Stimulated activated CD8-positive, alpha-beta memory T cell treated with anti-CD3 and anti-CD28 coated beads, Interleukin-7, amount 100 ng/mL, for 1 hour (primary cell): ENCODE data around the gene ZNF775.
"Not testable (repeated sequence)": the region's sequence is repeated elsewhere in the genome, so short reads cannot be mapped to it uniquely, and the experiment has no call there.

ENCODE experiments used
- DNase-seq, 2 donors: peaks; one replicate each; pipeline ENCODE4 v3.0.0-alpha.2; 2020; ENCODE audit warnings: low read depth in 2 of 2

ZNF775 gene

DNA sequence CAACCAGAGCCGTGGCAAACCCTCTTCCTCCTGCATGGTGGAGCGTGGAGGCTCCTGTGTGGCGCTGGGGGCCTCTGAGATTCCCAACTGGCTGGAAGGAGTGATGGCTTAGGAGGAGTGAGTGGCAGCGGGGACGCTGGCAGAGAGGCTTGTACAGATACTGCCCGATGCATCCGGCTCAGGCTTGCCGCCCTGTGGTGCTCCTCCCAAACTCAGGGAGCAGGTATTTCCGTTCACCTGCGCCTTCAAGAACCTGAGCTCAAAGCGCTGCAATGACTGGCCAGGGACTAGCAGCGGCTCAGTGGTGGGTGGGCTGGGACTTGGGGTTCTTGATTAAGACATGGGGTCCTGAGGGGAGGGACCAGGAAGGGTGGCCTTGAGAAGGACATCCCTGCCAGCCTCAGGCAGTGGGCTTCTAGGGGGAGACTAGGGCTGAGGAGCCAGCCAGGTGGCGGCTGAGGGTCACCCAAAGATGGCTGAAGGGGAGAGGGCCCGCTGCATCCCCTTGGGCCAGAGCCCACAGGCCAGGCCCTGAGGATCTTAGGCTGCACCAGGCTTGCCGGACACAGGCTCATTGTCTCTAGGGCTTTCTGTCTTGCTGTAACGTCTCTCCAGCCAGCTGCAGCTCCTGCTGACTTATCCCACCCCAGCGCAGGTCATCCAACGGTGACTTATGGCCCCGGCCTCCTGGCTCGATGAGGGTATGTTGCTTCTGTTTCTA lies 3.2 kb downstream of the ZNF775 start:
- no peak for DNase-seq

GRCh38 chr7:150382844-150383225 lies 3.7 kb downstream of the ZNF775 start:
- DNase-seq, result no peak

GRCh38 chr7:150383710-150384397 lies 4.7 kb downstream of the ZNF775 start:
- no peak for DNase-seq

DNA sequence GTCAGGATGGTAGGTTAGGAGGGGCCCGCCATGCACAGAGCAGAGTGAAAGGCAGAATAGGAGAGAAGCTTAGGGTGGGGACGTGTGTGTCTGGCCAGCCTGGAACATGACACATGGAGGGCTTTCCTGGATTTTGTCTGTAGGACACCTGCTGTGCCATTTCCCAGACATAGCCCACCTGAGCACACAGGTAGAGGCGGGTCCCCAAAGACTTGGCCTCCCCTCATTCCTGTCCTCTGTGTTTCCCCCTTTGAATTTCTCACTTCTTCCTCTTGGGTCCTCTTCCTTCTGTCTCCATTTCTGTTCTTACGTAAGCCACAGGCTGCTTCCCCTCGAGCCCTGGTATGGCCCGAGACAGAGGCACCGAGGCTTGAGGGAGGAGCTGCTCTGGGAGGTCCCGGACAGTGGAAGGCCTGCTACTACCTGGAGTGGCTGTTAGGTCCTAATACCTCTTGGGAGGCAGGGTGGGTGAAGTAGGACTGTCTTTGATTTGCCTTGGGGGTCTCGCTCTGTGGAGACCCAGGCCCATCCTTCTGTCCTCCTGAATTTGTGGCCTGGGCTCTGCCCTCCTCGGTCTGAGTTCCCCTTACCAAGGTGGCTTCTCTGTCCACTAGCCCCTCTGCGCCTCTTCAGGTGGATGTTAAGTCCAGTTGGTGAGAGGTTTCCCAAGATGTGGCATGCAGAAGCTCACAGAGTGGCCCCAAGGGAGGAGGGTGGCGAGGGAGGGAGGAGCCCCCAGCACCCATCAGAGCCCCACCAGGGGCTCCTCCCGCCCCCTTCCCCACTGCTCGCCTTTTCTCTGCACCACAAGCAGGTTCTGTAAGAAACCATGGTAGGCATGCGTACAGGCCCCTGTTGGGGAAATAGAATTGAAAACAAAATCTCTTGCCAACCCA lies 5.5 kb downstream of the ZNF775 start:
- DNase-seq, result no peak

DNA sequence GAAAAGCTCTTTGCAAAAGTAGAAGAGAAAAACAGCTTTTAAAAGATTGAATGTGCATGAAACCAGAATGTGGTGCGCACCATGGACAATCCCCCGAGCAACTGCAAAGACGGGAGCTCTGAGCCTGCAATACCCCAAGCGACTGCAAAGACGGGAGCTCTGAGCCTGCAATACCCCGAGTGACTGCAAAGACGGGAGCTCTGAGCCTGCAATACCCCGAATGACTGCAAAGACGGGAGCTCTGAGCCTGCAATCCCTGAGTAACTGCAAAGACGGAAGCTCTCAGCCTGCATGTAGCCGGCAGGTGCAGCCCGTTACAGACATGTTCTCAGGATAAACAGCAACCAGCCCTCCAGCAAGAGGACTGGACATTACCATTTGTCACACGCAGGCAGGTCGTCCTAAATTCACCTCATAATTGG lies 6.2 kb downstream of the ZNF775 start:
- DNase-seq, result no peak

GRCh38 chr7:150385884-150386283 lies 6.8 kb downstream of the ZNF775 start:
- not testable (repeated sequence) for DNase-seq

DNA sequence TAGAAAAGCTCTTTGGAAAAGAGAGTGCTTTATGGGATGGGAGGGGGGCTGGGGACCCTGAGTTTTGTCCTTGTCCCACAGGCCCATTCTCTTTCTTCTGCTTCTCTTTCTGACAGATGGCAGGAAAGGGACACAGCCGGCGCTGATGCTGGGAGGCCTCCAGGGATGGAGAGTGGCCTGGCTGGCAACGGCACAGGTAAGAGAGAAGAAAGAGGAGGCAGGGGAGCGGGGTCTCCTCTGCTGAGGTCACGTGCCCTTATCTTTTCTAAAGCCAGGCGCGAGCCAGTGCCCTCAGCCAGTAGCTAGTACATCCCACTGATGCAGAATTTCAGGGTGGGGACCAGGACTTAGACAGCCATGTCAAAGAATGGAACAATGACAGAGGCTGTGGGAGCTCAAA lies 9.2 kb downstream of the ZNF775 start:
- no peak for DNase-seq

- no peak for DNase-seq
Measured at GRCh38 chr7:150388709-150389531, 9.8 kb downstream of the ZNF775 start.

GRCh38 chr7:150389532-150389816 lies 10.3 kb downstream of the ZNF775 start:
- no peak for DNase-seq

DNA sequence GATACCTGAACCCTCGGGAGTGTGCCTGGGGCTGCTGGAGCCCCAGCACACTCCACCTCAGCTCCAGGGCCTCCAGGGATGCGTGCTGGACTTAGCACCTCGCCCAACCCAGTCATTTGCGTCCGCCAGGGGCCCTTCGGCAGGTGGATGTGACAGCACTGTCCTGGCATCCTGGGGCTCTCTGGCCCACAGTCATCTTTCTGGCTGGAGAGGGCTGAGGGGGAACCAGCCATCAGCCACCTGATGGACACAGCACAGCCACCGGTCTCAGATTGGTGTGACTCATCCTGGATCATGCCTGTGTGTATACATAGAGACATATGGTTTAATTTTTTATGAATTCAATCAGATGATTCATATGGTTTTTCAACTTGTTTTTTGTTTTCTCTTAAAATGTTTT lies 11.1 kb downstream of the ZNF775 start:
- no peak for DNase-seq

DNA sequence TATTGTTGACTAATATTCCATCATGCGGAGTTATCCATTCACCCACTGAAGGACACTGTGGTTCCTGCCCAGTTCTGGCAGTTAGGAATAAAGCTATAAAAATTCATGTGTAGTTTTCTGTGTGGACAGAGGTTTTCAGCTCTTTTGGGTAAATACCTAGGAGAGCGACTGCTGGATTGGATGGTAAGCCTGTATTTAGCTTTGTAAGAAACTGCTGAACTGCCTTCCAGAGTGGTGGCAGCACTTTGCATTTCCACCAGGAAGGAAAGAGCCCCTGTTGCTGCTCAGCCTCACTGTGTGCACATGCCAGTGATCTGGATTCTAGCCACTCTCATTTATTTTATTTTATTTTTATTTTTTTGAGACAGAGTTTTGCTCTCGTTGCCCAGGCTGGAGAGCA lies 14.2 kb downstream of the ZNF775 start:
- no peak for DNase-seq

DNA sequence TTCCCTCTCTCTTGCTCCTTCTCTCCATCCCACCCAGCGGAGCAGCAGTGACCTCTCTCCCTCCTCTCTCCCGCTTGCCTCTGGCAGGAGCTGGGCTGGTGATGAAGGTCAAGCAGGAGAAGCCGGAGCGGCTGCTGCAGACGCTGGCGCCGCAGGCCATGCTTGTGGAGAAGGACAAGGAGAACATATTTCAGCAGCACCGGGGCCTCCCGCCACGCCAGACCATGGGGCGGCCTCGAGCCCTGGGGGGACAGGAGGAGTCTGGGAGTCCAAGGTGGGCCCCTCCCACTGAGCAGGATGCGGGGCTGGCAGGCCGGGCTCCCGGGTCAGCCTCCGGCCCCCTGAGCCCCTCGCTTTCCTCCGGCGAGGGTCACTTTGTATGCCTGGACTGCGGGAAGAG lies 17.3 kb downstream of the ZNF775 start:
- DNase-seq, result no peak

GRCh38 chr7:150396851-150397260 lies 17.7 kb downstream of the ZNF775 start:
- DNase-seq, result no peak

- DNase-seq, result no peak
Measured at GRCh38 chr7:150397346-150398107, 18.4 kb downstream of the ZNF775 start.

DNA sequence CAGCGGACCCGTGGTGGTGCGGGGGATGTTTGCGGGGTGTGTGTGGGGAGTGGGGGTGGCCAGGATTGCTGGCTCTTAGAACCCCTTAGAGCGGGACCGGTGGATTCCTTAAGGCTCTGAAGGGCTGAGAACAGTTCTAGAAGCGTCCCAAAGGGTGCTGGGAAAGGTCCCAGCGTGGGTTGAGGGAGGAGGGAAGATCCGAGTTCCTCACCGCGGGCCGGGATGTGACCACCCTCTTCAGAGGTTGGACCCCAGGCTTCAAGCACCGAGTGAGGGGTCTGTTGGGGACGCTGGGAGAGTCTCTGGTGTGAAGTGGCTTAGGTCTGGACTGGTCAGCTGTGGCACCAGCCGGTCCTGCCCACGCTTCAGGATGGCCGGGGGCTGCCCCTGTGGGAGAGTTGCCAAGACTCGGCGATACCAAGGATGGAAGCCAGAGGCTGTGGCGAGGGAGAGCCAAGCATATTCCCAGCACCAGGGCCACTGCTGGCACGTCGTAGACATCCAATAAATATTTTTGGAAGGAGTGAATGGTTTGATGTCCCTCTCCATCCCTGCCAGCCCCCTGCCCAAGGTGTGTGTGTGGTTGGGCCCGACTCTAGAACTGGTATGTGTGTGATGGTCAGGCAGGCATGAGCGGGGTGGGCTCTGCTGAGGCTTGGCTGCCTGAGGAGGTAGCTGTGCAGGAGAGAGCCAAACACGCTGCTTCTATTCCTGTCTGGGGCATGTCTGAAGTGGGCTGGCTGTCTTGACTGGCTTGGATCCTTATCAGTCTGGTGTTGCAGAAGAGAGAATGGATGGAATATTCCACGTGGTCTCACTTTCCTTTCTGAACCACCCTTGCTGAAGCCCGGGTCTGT lies 19.2 kb downstream of the ZNF775 start:
- no peak for DNase-seq

GRCh38 chr7:150398965-150399320 lies 19.8 kb downstream of the ZNF775 start:
- DNase-seq, result no peak

DNA sequence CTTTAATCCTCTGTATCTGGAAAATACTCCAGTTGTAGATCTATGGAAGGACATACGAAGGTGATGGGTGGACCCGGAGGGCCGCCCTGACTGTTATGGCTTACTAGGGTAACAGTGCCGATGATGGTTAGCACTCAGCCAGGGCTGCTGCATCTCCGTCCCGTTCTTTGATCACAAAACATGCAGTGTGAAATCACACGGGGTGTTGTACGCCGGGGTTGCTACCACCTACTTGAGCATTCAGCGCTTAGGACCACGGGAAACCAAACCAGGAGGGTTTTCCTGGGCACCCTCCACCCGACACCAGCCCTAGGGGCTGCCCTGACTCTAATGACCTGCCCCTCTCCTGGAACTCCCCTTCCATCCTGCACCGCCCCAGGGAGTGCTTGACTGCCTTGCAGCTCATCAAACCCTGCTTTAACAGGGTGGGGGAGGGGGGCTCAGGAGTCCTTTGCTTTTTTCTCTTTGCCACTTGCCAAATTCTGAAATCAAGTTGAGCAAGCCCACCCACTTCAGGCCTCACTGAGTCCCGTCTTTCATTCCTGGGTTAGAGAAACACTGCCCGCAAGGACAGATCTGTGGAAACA lies 20.4 kb downstream of the ZNF775 start:
- no peak for DNase-seq

DNA sequence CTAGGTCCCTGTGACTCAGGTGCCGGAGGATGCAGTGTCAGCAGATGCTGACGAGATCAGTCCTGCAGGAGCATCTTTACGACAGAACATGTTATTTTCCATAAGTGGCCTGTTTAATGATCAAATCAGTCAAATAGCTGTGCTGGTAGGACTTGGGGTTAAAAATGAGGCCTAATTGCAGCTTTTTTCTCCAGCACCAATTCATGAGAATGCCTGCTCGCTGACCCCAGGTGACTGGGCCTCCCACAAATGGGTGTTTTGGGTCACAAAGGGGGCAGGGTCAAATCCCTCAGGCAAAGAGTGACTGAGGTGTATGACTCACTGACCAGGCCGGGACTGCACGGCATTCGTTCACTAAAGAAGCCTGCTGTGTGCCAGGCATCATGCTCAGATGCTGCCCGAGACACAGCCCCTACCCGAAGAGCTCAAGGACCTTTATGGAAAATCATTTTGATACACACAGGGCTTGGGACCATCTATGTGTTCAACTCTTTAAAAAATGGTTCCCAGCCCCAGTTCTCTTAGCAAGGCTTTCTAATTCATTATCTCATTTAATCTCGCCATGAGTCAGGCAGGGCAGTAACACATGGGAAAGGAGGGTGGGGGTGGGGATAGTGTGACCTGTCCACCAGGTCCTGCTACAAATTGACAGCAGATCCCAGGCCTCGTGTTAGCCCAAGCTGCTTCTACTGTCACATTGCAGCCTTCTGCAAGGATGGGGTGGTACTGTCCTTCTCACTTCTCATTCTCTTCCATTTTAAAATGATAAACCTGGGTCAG lies 21.1 kb downstream of the ZNF775 start:
- DNase-seq, result no peak

- no peak for DNase-seq
Measured at GRCh38 chr7:150400788-150401423, 21.8 kb downstream of the ZNF775 start.
